Vein endothelial cell (primary cell): ENCODE measurements around the gene FAM168A. TPM values are rescaled to one million over a fixed set of nuclear protein-coding genes. Genes with fewer than 3 reads are reported as not detected.

ENCODE experiments used
- small RNA-seq: library from RNA; depleted of rRNA; stranded (forward); fragments of <200 nt; gene quantifications from one replicate; pipeline ENCODE3, GENCODE V24; 2012
- total RNA-seq: library from RNA; depleted of rRNA; stranded (reverse); fragments of >200 nt; gene quantifications from 2 replicates; pipeline ENCODE4 v1.2.3, GENCODE V29; 2012

The FAM168A gene, protein sequence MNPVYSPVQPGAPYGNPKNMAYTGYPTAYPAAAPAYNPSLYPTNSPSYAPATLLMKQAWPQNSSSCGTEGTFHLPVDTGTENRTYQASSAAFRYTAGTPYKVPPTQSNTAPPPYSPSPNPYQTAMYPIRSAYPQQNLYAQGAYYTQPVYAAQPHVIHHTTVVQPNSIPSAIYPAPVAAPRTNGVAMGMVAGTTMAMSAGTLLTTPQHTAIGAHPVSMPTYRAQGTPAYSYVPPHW
- total RNA-seq: 14.9 and 20.9 TPM in 2 replicates

DNA sequence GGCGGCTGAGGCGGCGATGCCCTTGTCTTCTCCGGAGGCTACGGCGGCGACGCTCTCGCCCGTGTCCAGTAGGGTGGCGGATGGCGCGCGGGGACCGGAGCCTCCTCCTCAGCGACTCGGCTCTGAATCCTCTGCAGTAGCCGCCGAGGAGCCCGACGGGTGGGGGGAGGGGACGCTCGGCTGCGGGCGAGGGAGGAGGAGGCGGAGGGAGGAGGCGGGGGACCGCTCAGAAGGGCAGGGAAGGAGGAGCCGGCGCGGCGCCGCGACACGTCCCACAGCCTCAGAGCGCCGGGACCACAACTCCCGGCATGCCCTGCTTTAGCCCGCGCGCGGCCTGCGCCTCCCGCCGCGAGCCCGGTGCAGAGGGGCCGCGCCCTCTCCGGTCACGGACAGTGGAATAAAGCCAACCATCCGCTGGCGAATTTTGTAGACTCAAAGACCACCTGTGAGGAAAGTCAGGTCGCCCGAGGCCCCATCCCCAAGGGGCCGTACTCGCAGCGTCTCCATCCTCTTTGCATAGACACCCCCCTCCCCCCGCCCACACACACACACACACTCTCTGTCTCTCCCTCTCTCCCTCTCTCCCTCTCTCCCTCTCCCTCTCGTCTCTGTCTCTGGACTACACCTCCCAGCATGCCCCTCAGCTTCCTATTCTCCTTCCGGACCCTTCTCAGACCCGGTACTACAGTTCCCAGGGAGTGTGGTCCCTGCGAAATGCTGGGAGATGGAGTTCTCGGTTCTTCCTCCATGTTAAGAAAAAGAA lies at the start of gene FAM168A:
Gene FAM168A, minus strand, starts transcription at position 157 of the 763 bp plus-strand sequence. CDS start 129,638 bp downstream, outside the sequence.

DNA sequence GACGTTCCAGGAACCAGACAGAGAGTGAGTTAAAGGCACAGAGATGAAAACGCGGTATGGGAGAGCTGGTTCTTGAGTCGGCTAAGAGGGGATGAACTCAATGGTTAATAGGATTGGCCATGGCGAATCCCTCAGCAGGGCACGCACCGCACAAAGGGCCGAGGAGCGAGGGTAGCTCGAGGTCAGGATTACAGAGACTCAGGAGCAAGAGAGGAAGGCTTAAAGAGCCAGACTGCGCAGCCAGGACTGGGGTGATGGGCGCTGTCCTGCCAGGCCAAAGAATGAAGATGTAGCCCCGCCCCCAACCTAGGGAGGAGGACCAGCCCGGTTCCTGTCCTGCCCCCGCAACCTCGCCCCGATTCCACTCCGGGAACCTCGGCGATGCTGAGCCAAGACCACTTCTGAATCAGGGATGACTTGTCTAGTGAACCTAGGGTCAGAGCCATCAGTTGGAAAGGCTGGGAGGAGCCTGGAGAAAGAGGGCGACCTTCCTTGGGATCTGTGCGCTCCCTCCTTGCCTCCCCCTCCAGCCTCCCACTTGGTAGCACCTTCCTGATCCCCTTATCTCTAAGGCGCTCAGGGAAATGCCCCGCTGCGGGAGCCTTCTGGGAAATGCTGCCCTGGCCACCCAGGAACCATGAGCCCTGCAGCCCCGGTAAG lies 48.2 kb upstream of the FAM168A start, which contains the start of gene PLEKHB1:
Gene PLEKHB1, plus strand, starts transcription at position 610 of the 660 bp plus-strand sequence. Its CDS starts 28 bp downstream, at position 638.

DNA sequence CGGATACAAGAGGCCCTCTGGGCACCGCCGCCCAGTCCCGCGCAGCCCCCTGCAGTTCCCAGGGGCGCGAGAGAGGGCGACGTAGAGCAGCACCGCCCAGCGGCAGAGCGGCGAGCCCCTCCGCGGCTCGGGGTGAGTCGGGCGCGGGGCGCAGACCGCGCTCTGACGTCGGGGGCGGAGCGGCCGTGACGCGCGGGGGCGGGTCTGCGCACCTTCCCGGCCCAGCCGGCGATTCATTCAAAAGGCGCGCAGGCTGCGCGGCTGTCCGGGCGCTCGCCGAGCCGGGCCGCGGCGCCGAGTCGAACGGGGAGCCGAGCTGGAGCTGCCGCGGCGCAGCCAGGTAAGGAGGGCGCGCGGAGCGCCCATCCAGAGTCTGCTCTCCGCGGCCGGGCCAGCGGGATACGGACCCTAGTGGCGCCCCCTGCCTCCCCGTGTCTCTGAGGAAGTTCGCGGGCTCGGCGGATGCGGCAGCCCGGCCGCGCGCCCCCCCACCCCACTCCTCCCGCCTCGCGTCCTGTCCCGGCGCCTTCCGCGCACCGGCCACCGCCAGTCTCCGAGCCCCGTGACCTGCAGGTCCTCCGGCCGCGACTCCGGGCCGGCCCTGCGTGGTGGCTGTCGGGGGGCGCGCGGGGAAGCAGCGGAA lies 221.6 kb downstream of the FAM168A start, which contains the start of gene RELT:
Gene RELT, plus strand, starts transcription at position 240 of the 643 bp plus-strand sequence. CDS start 12,738 bp downstream, outside the sequence.

Small RNAs within 50 kb of the gene (small RNA-seq; reads per million reads assigned to genes)
- gene AP000763.2 (0.08 reads per million), gene HMGN2P38 (not detected)

Other genes with a start within 250 kb of the FAM168A start
- gene RELT, start 221.7 kb downstream of the FAM168A start, total RNA-seq: 8.8 and 12.5 TPM in 2 replicates
- 0.98 TPM in 1 of 2 replicates, not detected in the other for gene PLEKHB1, start 48.5 kb upstream of the FAM168A start, total RNA-seq
- gene RAB6A, start 163.0 kb upstream of the FAM168A start, total RNA-seq: 125 and 179 TPM in 2 replicates
- 23.8 and 24.0 TPM in 2 replicates for gene MRPL48, start 189.8 kb upstream of the FAM168A start, total RNA-seq